HG03066 (cell line): ENCODE results near the gene MAP3K5.
"Not testable (repeated sequence)": the region's sequence is repeated elsewhere in the genome, so short reads cannot be mapped to it uniquely, and the experiment has no call there.

Source experiments
- ATAC-seq: cut with Tn5 transposase; IDR thresholded peaks from one replicate; pipeline ENCODE4 v1.9.1; 2021; ENCODE audit warnings: low read depth; ENCODE audit not compliant: unreplicated experiment

Gene MAP3K5

DNA sequence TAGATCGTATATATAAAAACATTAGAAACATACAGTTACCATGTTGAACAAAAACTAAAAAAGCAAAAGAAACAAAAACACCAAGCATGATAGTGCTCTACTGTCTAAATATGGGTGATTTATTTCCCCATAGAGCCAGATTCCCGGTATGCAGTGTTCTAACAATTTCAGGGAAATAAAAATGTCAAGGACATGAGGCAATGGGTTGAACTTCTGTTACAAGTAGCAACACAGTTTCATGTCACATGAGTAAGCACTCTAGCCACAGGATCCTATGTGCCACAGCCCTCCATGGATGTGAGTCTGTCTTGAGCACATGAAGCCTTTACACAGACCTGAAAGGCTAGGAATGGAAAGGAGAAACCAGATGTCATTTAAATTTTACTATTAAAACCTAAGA, 96.0 kb downstream of the MAP3K5 start:
- no peak for ATAC-seq

DNA sequence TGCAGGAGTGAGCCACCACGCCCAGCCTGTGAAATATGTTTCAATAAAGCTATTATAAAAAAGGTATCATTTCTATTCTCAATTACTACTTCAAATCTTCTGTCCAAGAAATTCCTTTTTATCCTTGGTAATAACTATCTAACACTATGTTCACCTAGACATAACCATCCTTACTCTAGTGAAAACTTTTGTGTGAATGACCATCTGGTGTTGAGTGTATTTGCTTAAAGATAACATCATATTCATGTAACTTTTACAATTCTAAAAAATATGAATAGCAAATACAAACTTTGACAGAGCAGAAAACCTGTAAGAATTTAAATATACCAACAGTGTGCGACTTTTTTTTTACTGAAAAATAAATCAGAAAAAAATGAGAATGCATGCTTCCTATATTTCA, 96.9 kb downstream of the MAP3K5 start:
- no peak for ATAC-seq

DNA sequence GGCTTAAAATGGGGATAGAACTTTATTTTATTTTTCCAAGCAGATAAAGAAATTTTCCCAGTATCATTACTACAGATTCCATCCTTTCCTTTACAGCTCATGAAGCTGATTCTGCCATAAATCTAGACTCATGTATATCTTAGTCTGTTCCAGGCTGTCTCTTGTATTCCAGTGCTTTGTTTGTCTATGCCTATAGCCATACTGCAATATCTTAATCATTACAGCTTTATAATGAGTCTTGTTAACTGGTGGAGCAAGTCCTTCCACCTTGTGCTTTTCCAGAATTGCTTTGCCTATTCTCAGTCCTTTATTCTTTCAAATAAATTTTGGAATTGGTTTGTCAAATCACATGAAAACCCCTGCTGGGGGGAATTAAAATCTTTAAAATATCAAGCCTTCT, 99.2 kb downstream of the MAP3K5 start:
- ATAC-seq, result no peak

DNA sequence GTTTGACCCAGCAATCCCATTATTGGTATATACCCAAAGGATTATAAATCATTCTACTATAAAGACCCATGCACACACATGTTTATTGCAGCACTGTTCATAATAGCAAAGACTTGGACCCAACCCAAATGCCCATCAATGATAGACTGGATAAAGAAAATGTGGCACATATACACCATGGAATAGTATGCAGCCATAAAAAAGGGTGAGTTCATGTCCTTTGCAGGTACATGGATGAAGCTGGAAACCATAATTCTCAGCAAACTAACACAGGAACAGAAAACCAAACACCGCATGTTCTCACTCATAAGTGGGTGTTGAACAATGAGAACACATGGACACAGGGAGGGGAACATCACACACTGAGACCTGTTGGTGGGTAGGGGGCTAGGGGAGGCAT, 104.4 kb downstream of the MAP3K5 start:
- ATAC-seq, result not testable (repeated sequence)

DNA sequence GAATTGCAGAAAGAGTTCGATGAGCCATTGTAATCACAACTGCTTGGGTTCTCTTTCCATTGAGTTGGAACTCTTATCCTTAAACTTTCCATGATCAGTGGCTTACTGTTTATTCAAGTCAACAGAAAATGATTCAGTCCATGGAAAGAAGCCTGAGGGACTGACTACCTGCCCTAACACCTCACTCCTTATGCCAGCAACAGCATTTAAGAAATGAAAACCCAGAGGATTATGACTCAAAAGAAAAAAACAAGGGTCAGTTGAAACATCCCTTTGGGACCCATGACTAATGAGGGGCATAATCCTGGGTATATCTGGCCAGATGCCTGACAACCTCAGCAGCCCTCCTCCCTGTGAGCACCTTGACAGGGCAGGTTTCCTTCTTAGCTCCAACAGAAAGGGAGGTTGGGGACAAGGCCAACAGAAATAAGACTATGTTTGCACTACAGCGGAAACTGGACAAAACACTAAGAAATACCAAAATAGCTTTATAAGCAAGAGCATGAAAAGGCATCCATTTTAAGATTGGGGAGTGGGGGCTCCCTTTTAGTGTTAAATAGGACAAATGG, 106.7 kb downstream of the MAP3K5 start:
- ATAC-seq, result no peak

DNA sequence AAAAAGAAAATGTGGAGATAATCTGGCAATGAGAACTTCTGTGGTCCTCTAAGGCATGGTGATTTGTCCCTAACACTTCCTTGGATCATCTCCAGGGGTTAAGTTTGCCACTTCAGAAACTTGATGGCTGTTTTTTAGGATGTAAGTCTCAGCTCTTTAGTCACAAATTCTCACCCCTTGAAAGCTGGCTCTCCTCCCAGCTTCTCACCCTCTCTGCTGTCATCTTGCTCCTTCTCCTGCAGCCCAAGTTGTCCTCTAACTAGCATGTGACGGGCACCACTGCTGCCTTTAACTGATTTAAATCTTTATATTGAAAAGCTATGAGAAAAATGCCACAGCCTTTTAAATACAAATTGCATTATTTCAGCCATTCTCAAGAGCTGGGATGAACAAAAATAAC, 107.8 kb downstream of the MAP3K5 start:
- ATAC-seq, result no peak

DNA sequence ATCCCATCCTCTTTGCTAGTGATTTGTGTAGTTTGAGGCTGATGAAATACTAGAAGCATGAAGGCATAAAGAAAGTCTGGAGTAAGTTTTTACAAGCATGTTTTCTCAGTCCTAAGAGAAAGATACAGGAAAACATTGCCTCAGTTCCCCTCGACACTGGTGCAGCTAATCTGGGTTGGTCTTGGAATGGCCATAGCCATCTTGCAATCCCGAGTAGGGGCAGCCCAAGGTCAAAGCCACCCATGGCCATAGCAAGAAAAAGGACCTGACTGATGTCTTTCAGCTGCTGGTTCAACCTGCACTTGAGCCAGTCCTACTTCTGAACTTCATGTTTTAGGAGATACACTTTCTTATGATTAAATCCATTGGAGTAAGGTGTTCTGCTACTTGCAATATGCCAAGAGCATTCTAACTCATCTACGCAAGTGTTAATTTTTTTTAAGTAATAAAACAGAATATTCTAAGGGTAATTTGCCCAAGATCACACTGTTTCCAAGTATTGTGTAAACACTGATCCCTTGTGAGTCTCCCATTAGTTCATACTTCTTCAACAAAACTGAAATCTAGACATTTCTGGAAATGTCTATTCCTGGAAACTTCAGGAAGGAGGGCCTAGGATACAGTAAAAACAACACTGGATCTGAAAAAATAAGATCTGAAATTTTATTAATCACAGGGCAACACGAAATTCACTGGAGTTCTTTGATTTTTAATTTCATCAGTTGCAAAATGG, 108.9 kb downstream of the MAP3K5 start:
- no peak for ATAC-seq

DNA sequence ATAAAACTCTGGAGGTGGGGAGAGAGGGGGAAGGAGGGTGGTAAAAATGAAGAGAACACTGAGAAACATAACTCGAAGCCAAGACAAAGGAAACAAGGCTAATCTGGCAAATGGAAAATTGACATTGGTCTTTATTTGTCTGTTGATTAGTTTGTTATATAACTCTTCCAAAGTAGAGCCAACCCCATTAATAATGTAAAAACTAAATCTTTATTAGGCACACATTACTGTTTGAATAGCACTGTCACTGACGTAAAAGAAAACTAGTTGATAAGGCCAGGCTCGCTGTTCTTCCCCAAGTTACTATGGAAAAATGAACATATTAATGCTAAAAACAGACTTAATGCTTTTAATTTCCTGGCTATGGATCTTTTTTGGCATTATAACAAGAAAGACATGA, 110.0 kb downstream of the MAP3K5 start:
- ATAC-seq, result no peak

DNA sequence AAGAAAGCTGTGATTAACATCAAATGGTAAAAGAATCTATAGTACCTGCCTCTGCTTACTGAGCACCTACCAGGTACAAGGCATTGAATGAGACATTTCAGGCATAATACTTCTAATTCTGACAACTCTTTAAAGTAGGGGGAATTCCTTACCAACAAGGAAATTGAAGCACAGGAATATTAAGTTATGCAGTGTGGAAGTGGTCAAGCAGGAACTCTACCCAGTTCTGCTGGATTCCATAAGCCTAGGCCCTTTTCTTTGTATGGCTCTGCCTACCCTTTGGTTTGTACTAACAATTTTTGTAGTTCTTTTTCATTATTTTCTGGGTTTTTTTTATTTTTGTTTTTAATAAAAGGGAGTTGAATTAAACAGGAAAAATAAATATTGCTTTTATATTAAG, 114.5 kb downstream of the MAP3K5 start:
- ATAC-seq, result no peak

DNA sequence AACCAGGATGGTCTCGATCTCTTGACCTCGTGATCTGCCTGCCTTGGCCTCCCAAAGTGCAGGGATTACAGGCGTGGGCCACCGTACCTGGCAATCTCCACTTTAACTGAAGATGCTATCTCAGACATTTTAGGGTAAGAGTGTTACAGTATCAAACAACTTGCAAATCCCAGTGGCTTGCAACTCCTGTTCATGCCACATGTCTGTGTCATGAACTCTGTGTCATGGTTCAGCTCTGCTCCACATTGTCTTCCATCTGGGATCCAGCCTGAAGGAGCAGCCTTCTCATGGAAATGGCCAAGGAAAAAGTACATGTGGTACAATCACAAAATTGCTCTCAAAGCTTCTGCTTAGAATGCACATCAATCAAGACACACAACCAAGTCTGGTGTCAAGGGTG, 114.9 kb downstream of the MAP3K5 start:
- no peak for ATAC-seq

DNA sequence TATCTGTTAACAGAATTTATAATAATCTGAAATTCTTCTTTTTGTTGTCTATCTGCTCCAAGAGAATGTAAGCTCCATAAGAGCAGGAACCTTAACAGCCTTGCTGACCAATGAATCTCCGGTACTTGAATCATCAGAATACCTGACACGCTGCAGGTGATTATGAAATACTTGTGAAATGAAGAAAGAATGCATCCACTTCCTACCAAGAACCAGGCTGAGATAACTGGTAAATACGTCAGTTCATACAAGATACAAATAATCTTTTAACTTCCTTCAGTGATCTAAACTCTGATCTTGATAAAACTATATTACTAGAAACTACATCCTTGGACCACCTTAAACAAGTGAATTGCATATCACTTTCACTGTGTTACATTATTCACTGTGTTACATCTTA, 116.2 kb downstream of the MAP3K5 start:
- no peak for ATAC-seq

DNA sequence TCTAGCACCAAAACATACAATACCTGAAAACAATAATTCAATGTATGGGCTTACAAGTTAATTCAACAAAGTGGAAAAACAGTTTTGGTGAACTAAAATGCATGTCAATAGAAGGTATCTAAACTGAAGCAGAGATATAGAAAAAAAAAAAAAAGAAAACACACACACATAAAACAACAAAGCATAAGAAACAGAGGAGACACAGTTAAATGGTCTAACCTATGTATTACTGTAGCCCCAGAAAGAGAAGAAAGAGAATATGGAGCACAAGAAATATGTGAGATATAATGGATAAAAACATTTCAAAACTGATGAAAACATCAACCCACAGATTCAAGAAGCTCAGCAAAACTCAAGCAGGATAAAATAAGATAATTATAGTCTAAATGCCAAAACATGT, 118.7 kb downstream of the MAP3K5 start:
- ATAC-seq, result no peak

DNA sequence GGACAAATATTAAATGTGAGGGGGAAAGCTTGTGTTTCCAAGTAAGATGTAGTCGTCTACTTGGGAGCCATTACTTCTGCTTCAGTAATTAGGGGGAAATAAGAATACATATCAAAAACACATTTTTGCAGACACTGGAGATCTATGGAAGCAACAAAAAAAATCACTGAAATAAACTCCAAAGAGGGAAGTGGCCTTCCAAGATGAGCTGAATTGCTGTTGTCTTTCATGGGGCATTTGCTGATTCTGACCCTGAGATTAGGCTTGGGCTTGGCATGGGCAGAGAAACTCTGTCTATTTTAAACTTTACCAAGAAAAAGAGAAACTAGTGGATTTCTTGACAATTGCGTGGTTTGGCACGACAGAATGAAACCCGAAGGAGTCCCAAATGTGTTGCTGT, 120.1 kb downstream of the MAP3K5 start:
- ATAC-seq, result no peak

DNA sequence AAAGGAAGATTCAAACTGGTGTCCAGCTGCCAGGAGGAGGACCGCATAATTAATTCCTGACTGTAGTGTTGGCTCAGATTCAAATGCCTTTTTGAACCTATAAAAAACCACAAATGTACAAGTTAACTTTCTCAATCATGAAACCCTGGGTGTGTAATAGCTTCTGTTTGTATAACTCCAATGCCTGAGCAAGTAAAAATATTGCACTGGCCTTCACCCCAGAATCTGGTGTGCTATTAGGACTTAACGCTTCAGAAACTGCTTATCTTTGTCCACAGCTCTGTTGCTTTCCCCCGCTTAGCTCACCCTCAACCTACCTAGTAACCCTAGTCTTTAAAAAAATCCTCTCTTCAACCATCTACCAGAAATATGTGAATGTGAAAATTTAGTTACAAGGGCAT, 123.0 kb downstream of the MAP3K5 start:
- no peak for ATAC-seq

DNA sequence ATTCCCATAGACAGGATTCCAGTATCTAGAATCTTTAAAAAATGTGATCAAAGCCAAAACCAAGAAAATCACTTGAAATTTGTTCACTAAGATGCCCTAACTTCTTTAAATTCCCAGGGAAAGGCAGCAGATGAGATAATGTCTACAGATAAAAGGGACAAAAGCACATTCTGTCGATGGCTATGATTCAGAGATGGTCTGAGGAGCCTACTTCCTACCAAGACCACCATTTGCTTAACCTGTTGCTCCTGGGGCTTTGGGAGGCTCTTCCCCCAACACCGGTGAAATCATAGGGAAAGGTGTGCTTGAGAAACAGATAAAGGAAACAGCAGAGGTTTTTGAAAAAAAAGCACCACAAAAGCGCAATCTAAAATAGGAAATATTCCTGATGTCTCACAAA, 123.7 kb downstream of the MAP3K5 start:
- no peak for ATAC-seq

DNA sequence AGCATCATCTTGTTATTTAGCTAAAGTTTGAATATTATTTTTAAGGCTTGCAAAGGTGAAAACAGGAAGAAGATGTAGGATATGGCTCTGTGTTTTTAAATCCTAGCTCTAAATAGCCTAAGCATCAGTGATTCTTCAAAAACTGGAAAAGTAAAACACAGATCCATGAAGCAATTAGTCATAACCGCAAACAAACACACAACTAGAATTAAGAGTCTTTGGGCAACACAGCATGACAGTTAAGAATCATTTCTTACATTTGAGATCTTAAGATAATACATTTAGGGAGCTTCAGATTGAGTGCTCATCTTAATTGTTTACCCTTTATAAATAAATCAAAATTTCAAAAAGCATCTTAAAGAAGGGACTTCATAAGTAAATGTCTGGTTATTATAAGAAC, 126.2 kb downstream of the MAP3K5 start:
- ATAC-seq, result no peak

DNA sequence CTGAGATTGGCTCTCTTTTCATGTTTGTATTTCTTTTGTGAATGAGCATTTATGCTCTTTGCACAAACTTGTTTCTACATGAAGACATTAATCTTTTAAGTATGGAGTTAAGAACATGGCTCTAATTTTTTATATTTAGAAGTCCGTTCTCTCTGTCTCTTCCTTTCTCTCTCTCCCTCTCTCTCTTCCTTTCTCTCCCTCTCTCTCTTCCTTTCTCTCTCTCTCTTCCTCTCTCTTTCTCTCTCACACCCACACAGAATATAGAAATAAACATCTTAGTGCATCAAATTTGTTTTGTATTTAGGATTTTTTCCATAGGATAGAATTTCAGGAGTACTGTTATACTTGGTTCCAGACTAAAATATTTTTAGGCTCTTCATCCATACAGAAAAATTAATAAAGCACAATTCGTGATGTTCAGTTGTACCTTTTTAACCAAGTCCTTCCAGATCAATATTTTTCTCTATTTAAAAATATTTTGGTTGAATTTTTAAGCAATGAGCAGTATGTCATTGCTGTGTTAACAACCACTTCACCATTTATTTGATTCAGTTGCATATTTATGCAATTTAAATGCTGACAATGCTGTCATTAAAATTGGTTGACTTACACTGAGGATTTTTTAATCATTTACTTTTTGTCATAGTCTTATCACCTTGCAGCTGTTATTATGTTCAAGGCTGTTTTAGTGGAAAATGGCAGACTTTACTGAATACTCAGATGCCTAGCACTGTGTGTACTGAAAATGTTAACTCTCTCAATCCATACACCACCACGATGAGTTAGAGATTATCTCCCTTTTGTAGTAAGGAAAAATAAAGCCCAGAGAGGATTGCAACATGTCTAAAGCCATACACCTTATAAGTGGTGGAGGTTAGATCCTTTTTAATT, 129.7 kb downstream of the MAP3K5 start:
- no peak for ATAC-seq

DNA sequence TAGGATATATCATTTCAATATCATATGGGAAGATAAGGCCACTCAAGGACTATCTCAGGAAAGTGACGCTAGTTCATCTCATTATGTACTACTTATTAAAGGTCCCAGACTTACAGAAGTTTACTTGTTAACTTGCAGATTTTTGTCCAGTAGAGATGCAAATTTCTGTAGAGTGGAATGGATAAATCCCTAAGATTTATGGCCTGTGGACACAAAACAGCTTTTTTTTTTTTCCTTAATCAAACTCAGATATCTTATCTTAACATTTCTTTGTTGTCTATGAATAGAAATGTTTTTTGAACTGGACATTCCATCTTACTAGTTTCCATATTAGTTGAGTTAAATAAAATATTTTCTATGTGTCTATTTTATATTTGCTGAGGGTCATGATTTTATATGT, 131.6 kb downstream of the MAP3K5 start:
- ATAC-seq, result no peak

DNA sequence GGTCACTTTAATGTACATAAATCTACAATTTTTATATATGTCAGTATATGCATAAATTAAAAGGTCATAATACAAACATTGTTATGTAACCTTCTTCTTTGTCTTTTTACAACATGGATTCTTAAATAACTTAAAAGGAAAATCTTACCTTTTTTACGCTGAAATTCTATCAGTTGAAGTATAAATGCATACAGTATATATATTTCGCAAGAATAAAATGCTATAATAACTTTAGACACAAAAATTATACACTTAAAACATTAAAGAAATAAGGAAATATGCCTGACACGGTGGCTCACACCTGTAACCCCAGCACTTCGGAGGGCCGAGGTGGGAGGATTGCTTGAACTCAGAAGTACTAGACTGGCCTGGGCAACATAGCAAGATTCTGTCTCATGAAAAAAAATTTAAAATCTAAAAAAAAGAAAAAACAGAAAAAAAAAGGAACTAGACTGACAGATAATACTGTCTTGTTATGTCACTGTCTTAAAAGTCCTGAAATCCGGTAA, 132.2 kb downstream of the MAP3K5 start:
- no peak for ATAC-seq

DNA sequence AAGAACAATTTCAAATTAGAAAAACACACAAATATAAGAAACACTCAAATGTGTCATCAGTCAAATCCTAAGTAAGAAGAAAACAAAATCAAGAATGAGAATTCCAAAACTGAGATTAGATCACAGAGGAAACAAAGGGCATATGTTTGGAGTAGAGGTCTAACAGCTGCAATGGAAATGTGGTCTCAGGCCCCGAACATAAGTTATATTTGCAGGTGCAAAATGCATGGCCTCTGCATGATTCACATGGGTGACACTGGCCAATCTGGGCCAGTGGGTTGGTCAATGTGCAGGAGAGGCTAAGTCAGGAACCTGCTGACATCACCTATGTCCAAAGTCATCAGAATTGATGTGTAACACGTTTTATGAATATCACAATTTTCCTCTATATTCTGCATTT, 133.6 kb downstream of the MAP3K5 start:
- ATAC-seq, result no peak

DNA sequence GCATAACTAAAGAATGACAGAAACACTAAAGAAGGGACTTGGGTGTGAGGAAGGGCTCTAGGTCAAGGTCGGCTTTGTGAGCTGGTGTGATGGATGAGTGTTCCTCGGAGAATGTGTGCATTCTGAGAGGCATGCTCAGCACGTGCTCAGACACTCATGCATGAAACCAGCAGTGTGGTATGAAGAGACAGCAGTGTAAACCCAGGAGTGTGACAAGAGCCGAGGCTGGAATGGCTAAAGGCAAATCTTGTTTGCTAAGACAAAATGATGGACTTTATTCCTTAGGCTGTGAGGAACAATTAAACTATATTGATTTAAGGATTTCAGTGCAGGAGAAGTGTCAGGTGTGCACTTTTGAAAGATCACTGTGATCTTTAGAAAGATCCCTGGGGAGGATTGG, 134.6 kb downstream of the MAP3K5 start:
- no peak for ATAC-seq

DNA sequence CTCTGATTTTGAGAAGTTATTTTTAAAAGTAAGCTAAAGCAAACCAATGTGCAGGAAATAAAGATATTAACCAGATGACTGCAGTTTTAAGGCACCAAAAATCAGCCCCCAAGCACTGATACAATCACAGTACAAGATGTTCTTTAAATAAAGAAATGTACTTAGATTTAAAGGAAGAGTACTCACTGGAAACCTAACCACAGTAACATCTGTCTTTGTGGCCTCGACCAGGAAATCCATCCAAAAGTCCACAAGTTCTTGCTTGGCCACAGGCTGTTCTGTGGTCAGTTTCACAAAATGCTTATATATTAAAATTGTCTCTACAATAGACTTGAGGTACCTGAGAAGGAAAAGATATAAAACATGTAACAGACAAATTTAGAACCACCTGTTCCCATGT, 136.2 kb downstream of the MAP3K5 start:
- no peak for ATAC-seq
